HG02623 (cell line): Measurements from ENCODE around the gene PDCD5.

Experiments
- ATAC-seq: cut with Tn5 transposase; IDR thresholded peaks from one replicate; pipeline ENCODE4 v1.9.1; 2021; ENCODE audit warnings: moderate library complexity; ENCODE audit not compliant: unreplicated experiment

The PDCD5 gene

DNA sequence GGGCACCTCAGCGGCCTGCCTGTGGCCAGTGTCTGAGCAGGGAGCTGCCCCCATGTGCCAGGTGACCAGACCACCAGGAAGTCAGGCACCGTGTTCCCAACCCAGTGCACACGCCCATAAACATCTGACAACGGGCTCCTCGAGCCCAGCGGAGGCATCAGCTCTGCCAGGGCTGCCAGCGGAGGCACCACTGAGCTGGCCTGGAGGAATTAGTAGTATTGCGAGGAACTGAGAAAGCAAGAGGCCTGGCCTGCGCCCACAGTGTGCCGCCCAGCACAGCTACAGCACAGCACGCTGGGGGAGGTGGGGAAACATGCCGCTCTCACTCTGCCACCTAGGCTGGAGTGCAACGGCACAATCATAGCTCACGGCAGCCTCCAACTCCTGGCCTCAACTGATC, 49.3 kb downstream of the PDCD5 start:
- no peak for ATAC-seq

DNA sequence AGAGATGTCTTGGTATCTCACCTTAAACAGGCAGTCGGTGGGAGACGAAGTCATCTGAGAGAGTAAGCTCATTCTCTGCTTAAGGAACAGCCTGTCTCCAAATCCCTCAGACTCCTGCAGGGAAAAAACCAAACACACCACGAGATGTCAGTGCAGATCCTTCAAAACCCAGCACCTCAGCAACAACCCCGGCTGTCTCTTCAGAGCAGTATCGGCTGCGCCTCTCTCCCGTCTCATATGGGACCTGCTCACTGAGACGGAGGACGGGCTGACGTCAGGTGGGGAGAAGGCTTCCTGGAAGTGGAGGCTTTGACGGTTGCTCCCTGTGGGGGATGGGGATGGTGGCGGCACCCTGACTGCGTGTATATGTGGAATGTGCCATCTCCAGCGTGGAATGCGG, 50.4 kb downstream of the PDCD5 start:
- ATAC-seq, result no peak
